HG03025 (cell line): Measurements from ENCODE around the gene ZNF331.

Experiments used
- ATAC-seq: cut with Tn5 transposase; IDR thresholded peaks from one replicate; pipeline ENCODE4 v1.9.1; 2021; ENCODE audit warnings: mild to moderate bottlenecking, moderate library complexity; ENCODE audit not compliant: unreplicated experiment, low FRiP score

ZNF331 gene

DNA sequence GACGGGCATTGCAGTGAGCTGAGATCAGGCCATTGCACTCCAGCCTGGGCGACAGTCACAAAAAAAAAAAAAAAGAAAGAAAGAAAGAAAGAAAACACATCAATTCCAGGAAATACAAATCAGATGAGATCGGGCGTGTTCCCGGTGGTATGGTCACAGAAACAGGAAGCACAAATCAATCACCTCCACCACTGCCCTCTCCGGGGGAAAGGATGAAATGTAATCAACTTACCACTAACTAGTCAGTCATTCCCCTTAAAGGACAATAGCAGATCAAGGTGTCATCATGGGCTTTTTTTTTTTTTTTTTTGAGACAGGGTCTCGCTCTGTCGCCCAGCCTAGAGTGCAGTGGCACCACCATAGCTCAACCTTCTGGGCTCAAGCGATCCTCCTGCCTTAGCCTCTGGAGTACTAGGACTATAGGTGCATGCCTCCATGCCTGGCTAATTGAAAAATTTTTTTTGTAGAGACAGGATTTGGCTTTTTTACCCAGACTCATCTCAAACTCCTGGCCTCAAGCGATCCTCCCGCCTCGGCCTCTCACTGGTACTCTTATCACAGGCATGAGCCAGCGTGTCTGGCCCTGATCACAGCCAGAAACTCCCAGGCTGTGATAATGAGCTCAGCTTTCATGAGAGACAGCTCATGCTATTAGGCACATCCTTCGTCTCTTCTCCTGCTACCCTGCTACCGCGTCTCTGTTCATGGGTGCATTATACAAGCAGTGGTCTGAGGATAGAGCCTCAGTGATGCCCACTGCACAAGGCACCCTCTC, 87.0 kb downstream of the ZNF331 start:
- no peak for ATAC-seq

DNA sequence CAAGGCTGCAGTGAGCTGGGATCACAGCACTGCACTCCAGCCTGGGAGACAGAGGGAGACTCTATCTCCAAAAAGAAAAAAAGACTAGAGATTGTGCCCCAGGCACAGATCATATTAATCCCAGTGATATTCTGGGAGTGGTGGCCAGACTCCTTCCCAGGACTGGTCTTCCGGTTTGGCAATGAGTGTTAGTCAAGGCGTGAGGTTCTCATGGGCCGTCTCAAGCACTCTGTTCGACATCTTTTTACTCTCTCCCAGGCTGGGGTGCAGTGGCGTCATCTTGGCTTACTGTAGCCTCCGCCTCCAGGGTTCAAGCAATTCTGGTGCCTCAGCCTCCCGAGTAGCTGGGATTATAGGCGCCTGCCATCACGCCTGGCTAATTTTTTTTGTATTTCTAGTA, 88.5 kb downstream of the ZNF331 start:
- ATAC-seq = no peak

DNA sequence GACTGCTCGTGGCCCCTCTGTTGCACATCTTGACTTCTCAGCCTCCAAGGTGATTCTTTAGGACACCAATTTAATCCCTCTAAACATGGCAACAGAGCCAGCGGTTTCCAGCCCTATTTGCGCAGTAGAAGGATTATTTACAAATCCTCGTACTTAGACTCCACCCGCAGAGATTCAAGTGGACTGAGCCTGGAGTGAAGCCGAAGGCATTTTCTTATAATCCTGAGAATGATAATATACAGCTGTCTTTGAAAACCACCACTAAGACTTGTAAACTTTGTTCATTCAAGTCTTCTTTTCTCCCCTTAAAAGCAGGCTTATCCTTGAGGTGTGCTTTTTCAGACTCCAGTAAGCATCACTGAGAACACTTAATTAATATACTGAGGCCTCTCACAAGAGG, 89.0 kb downstream of the ZNF331 start:
- no peak for ATAC-seq
